Left ventricle myocardium inferior (tissue), 1 donor: ENCODE data around the gene CLTCL1. TPM values are rescaled to one million over a fixed set of nuclear protein-coding genes. Genes with fewer than 3 reads are reported as not detected.
A peak's percentile ranks its signal among the peaks of the same experiment; 100 is the strongest.
"Not testable (repeated sequence)": the region's sequence is repeated elsewhere in the genome, so short reads cannot be mapped to it uniquely, and the experiment has no call there.

ENCODE experiments used
- DNase-seq: peaks from one replicate; pipeline ENCODE4 v3.0.0-alpha.2; 2020
- H3K27ac ChIP-seq: fragments of 200-600 bp; replicated peaks from 2 replicates; pipeline ENCODE4 v1.8.0; 2021
- H3K27me3 ChIP-seq: fragments of 200-600 bp; 2 replicates; pipeline ENCODE4 v1.8.0; 2021; ENCODE audit warnings: low read depth
- H3K36me3 ChIP-seq: fragments of 200-600 bp; 2 replicates; pipeline ENCODE4 v1.8.0; 2021
- H3K4me1 ChIP-seq: fragments of 200-600 bp; 2 replicates; pipeline ENCODE4 v1.8.0; 2021
- H3K4me3 ChIP-seq: fragments of 200-600 bp; 2 replicates; pipeline ENCODE4 v1.8.0; 2021; ENCODE audit warnings: mild to moderate bottlenecking, moderate library complexity
- H3K9me3 ChIP-seq: fragments of 200-600 bp; replicated peaks from 2 replicates; pipeline ENCODE4 v1.8.0; 2021
- intact Hi-C: fragments of 100-400 bp; cut with micrococcal nuclease; formaldehyde crosslinking; loops from one replicate; pipeline ENCODE4 v1.11.0; 2022
- total RNA-seq: library from RNA; stranded (reverse); fragmentation: NEBNext Ultra II Directional; extraction: Animal tissue kit (Norgen Biotek cat#: 25700); gene quantifications from one replicate; pipeline ENCODE4 v1.2.1, GENCODE V29; 2021
- TF ChIP-seq, protein P1 (sequence below): fragments of 200-600 bp; IDR thresholded peaks from 2 replicates; pipeline ENCODE4 v1.8.0; 2021; ENCODE audit warnings: antibody characterized with exemption, mild to moderate bottlenecking, borderline replicate concordance
- donor health status: DM: no; HTN: yes; CAD: no; lungs with severe emphysema.

CLTCL1 gene
- total RNA-seq, 1 donor from 2014 or later: 9.4 TPM

DNA sequence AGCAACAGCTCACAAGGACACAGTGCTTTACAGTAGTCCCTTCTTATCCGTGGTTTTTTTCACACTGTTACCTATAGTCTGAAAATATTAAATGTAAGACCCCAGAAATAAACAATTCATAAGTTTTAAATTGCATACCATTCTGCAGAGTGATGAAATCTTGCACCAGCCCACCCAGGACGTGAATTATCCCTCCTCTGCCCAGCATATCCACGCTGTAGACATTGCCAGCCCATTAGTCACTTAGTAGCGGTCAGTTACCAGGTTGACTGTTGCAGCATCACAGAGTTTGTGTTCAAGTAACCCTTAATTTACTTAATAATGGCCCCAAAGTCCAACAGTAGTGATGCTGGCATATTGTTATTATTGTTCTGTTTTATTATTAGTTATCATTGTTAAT lies 3.6 kb downstream of the CLTCL1 start:
- peaks cover 74% of the 10 kb centered on the region for H3K4me1 ChIP-seq
- TF ChIP-seq, protein P1, sequence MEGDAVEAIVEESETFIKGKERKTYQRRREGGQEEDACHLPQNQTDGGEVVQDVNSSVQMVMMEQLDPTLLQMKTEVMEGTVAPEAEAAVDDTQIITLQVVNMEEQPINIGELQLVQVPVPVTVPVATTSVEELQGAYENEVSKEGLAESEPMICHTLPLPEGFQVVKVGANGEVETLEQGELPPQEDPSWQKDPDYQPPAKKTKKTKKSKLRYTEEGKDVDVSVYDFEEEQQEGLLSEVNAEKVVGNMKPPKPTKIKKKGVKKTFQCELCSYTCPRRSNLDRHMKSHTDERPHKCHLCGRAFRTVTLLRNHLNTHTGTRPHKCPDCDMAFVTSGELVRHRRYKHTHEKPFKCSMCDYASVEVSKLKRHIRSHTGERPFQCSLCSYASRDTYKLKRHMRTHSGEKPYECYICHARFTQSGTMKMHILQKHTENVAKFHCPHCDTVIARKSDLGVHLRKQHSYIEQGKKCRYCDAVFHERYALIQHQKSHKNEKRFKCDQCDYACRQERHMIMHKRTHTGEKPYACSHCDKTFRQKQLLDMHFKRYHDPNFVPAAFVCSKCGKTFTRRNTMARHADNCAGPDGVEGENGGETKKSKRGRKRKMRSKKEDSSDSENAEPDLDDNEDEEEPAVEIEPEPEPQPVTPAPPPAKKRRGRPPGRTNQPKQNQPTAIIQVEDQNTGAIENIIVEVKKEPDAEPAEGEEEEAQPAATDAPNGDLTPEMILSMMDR: no peak

DNA sequence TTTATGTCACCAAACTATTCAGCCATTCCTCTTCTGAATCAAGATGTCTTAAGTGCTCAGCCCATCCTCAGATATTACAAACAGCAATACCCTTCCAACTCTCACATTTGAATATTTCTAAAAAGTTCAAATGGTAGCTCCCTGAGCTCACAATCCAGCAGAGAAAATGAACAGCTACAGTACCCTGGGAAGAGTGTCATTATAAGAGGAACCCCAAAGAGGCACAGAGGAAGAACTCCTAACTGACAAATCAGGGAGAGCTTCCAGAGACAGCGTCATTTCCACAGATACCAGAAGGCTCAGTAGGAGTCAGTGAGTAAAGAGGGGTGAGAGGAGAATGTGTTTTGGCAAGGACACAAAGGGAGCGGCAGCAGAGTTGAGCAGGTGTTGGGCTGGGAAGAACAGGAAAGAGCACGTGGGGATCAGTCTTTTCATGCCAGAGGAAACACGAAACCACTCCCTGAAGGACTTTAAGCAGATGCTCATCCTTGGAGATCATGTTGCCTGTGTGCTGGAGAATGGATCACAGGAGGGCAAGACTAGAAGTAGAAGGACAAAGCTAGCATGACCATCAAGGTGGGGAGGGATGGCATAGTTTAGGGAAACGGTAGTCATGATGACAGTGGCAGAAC lies 4.3 kb downstream of the CLTCL1 start:
- Histone ChIP-seq H3K4me1 (peaks cover 67% of the 10 kb centered on the region), H3K27me3 (no peaks in the 10 kb centered on the region), H3K36me3 (no peaks in the 10 kb centered on the region), H3K9me3 (no peaks in the 10 kb centered on the region), H3K4me3 (no peak overlapping the region), H3K27ac (no peak overlapping the region)
- DNase-seq: no peak
- intact Hi-C loops: no loop called here
- TF ChIP-seq, protein P1: no peak

More for the DNA sequence above, 3.6 kb downstream of the CLTCL1 start:
- Histone ChIP-seq H3K9me3 (no peaks in the 10 kb centered on the region), H3K27ac (no peak overlapping the region), H3K4me3 (no peak overlapping the region), H3K36me3 (no peaks in the 10 kb centered on the region), H3K27me3 (no peaks in the 10 kb centered on the region)
- no peak for DNase-seq
- intact Hi-C loops: no loop called here

GRCh38 chr22:19285831-19286230 lies 5.7 kb downstream of the CLTCL1 start:
- H3K36me3 ChIP-seq: no peaks in the 10 kb centered on the region
- H3K27ac ChIP-seq: peak overlapping the region; percentile 60
- no peaks in the 10 kb centered on the region for H3K9me3 ChIP-seq
- TF ChIP-seq, protein P1: no peak
- H3K27me3 ChIP-seq: no peaks in the 10 kb centered on the region
- no peak for DNase-seq
- no peak overlapping the region for H3K4me3 ChIP-seq
- intact Hi-C loops: no loop called here
- peaks cover 56% of the 10 kb centered on the region for H3K4me1 ChIP-seq

DNA sequence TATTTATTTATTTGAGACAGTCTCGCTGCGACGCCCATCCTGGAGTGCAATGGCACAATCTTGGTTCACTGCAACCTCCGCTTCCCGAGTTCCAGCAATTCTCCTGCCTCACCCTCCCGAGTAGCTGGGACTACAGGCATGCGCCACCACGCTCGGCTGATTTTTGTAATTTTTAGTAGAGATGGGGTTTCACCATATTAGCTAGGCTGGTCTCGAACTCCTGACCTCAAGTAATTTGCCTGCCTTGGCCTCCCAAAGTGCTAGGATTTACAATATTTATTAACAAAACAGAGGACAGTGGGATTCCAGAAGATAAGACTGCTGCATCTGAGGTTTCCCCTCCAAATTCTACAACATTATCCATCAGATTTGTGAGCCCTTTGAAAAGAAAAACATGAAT lies 12.4 kb downstream of the CLTCL1 start:
- H3K36me3 ChIP-seq, H3K27me3 ChIP-seq, intact Hi-C loops, H3K4me1 ChIP-seq, H3K27ac ChIP-seq, H3K9me3 ChIP-seq, H3K4me3 ChIP-seq, DNase-seq: not testable (repeated sequence)

DNA sequence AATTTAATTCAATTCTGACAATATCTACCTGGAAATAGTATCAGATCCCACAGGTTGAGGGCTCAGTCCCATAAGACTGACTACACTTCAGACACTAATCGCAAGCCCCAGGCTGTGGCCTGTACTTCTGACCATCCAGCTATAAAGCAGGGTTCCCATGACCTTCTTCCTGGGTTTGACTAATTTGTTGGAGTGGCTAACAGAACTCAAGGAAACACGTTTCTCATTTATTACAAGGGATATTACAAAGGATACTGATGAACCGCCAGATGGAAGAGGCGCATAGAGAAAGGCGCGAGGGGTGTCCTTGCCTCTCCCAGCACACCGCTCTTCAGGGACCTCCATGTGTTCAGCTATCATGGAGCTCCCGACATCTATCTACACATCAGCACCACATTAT lies 13.7 kb downstream of the CLTCL1 start:
- peaks cover 11% of the 10 kb centered on the region for H3K36me3 ChIP-seq
- H3K4me1 ChIP-seq: peaks cover 7% of the 10 kb centered on the region
- TF ChIP-seq, protein P1: no peak
- intact Hi-C loops: no loop called here
- H3K4me3 ChIP-seq: no peak overlapping the region
- no peak for DNase-seq
- no peaks in the 10 kb centered on the region for H3K9me3 ChIP-seq
- no peaks in the 10 kb centered on the region for H3K27me3 ChIP-seq
- H3K27ac ChIP-seq: no peak overlapping the region

- Histone ChIP-seq H3K36me3 (peaks cover 11% of the 10 kb centered on the region), H3K4me1 (peaks cover 7% of the 10 kb centered on the region), H3K27ac (peak overlapping the region; percentile 57), H3K4me3 (no peak overlapping the region), H3K27me3 (no peaks in the 10 kb centered on the region), H3K9me3 (no peaks in the 10 kb centered on the region)
- no peak for DNase-seq
- intact Hi-C loops: no loop called here
- TF ChIP-seq, protein P1: no peak
Observed at GRCh38 chr22:19275919-19276600, 15.5 kb downstream of the CLTCL1 start.
